Parathyroid adenoma (tissue), 2 donors: ENCODE data around the gene SLC37A3.

Experiments
- H2AFZ ChIP-seq: fragments of 300-600 bp; sonication (generic); one replicate; pipeline ENCODE4 v1.7.0; 2017; ENCODE audit warnings: antibody characterized with exemption, mild to moderate bottlenecking
- H3K27ac ChIP-seq: fragments of 300-600 bp; sonication (generic); one replicate; pipeline ENCODE4 v1.7.0; 2017
- H3K27me3 ChIP-seq: fragments of 300-600 bp; sonication (generic); one replicate; pipeline ENCODE4 v1.7.0; 2017; ENCODE audit warnings: low read length; ENCODE audit not compliant: control insufficient read depth, insufficient read depth
- H3K36me3 ChIP-seq: fragments of 300-600 bp; sonication (generic); one replicate; pipeline ENCODE4 v1.7.0; 2017; ENCODE audit warnings: low read length; ENCODE audit not compliant: control insufficient read depth, insufficient read depth
- H3K4me1 ChIP-seq: fragments of 300-600 bp; sonication (generic); one replicate; pipeline ENCODE4 v1.7.0; 2017; ENCODE audit warnings: control low read depth
- H3K4me2 ChIP-seq: fragments of 300-600 bp; sonication (generic); one replicate; pipeline ENCODE4 v1.7.0; 2017; ENCODE audit warnings: low read length
- H3K4me3 ChIP-seq: fragments of 300-600 bp; sonication (generic); one replicate; pipeline ENCODE4 v1.7.0; 2017; ENCODE audit warnings: low read depth, low read length
- H3K79me2 ChIP-seq: fragments of 300-600 bp; sonication (generic); one replicate; pipeline ENCODE4 v1.7.0; 2017; ENCODE audit warnings: control low read depth
- H3K9ac ChIP-seq: fragments of 300-600 bp; sonication (generic); one replicate; pipeline ENCODE4 v1.7.0; 2017; ENCODE audit warnings: mild to moderate bottlenecking
- H3K9me3 ChIP-seq: fragments of 300-600 bp; sonication (generic); one replicate; pipeline ENCODE4 v1.7.0; 2017; ENCODE audit warnings: low read length; ENCODE audit not compliant: control insufficient read depth
- CTCF ChIP-seq: fragments of 300-600 bp; sonication (generic); IDR thresholded peaks from one replicate; pipeline ENCODE4 v1.7.0; 2017; ENCODE audit warnings: antibody characterized with exemption, mild to moderate bottlenecking
- donor health status: primary hyperparathyroidism.

Gene SLC37A3

GRCh38 chr7:140294454-140294853 is 103.9 kb downstream of the SLC37A3 start:
- Histone ChIP-seq H3K9ac (no peak overlapping the region), H3K9me3 (no peaks in the 10 kb centered on the region), H3K79me2 (no peaks in the 10 kb centered on the region), H3K4me3 (no peak overlapping the region), H3K27me3 (no peaks in the 10 kb centered on the region), H2AFZ (no peak overlapping the region), H3K4me1 (no peaks in the 10 kb centered on the region), H3K4me2 (no peak overlapping the region), H3K36me3 (no peaks in the 10 kb centered on the region), H3K27ac (no peak overlapping the region)
- no peak for TF ChIP-seq CTCF

GRCh38 chr7:140292438-140292837 is 105.9 kb downstream of the SLC37A3 start:
- Histone ChIP-seq H3K36me3 (no peaks in the 10 kb centered on the region), H2AFZ (no peak overlapping the region), H3K4me1 (no peaks in the 10 kb centered on the region), H3K27ac (no peak overlapping the region), H3K4me3 (no peak overlapping the region), H3K9me3 (no peaks in the 10 kb centered on the region), H3K9ac (no peak overlapping the region), H3K4me2 (no peak overlapping the region), H3K27me3 (no peaks in the 10 kb centered on the region), H3K79me2 (no peaks in the 10 kb centered on the region)
- no peak for TF ChIP-seq CTCF

GRCh38 chr7:140289804-140290203 is 108.5 kb downstream of the SLC37A3 start:
- no peak for TF ChIP-seq CTCF
- Histone ChIP-seq H3K79me2 (no peaks in the 10 kb centered on the region), H3K4me1 (no peaks in the 10 kb centered on the region), H3K27ac (no peak overlapping the region), H3K9ac (no peak overlapping the region), H3K9me3 (no peaks in the 10 kb centered on the region), H3K4me3 (no peak overlapping the region), H3K36me3 (no peaks in the 10 kb centered on the region), H2AFZ (no peak overlapping the region), H3K27me3 (no peaks in the 10 kb centered on the region), H3K4me2 (no peak overlapping the region)

- H3K4me2 ChIP-seq = no peak overlapping the region
- no peaks in the 10 kb centered on the region for H3K9me3 ChIP-seq
- no peaks in the 10 kb centered on the region for H3K36me3 ChIP-seq
- H3K79me2 ChIP-seq = no peaks in the 10 kb centered on the region
- no peaks in the 10 kb centered on the region for H3K4me1 ChIP-seq
- H3K27ac ChIP-seq = no peak overlapping the region
- no peak overlapping the region for H3K4me3 ChIP-seq
- H3K27me3 ChIP-seq = no peaks in the 10 kb centered on the region
- no peak for TF ChIP-seq CTCF
- H2AFZ ChIP-seq = no peak overlapping the region
- H3K9ac ChIP-seq = no peak overlapping the region
These were observed 110.3 kb downstream of the SLC37A3 start for GRCh38 chr7:140287988-140288387.

- no peaks in the 10 kb centered on the region for H3K4me1 ChIP-seq
- no peaks in the 10 kb centered on the region for H3K79me2 ChIP-seq
- H3K36me3 ChIP-seq = no peaks in the 10 kb centered on the region
- no peak overlapping the region for H2AFZ ChIP-seq
- H3K27me3 ChIP-seq = no peaks in the 10 kb centered on the region
- no peaks in the 10 kb centered on the region for H3K9me3 ChIP-seq
- H3K27ac ChIP-seq = no peak overlapping the region
- TF ChIP-seq CTCF = no peak
- no peak overlapping the region for H3K4me3 ChIP-seq
- no peak overlapping the region for H3K9ac ChIP-seq
- H3K4me2 ChIP-seq = no peak overlapping the region
These were observed 112.4 kb downstream of the SLC37A3 start for GRCh38 chr7:140285938-140286337.
